GM19372 (cell line): ENCODE data around the gene CYTH1.
A peak's percentile ranks its signal among the peaks of the same experiment; 100 is the strongest.

ENCODE experiments used
- ATAC-seq: cut with Tn5 transposase; IDR thresholded peaks from one replicate; pipeline ENCODE4 v1.9.1; 2021; ENCODE audit warnings: mild to moderate bottlenecking, low read depth, moderate library complexity; ENCODE audit not compliant: unreplicated experiment

CYTH1 gene

DNA sequence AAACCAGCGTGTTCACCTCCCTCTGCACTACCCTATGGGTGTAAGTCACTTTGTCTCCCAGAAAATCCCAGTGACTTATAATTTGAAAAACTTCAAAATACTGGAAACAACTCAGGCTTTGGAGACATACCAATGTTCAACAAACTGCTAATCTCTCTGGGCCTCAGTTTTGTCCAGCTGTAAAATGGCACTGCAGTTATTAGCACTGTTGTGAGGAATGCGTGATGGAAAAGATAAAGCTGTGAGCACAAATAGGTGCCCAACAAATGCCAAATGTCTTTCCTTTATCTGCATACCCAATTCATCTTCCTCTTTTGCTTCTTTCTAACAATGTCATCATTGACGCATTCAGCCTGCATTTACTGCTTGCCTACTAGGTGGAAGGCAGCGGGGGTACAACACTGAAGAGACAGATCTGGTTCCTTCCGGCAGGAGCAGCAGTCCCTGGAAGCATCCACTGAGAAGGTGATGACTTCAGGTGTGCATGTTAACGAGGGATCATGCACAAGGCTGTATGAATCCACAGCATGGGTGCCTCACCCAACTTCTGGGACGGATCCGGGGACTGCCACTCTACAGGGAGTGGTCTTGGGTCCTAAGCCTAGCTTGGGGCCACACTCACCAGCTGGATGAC, 63.4 kb downstream of the CYTH1 start:
- no peak for ATAC-seq

DNA sequence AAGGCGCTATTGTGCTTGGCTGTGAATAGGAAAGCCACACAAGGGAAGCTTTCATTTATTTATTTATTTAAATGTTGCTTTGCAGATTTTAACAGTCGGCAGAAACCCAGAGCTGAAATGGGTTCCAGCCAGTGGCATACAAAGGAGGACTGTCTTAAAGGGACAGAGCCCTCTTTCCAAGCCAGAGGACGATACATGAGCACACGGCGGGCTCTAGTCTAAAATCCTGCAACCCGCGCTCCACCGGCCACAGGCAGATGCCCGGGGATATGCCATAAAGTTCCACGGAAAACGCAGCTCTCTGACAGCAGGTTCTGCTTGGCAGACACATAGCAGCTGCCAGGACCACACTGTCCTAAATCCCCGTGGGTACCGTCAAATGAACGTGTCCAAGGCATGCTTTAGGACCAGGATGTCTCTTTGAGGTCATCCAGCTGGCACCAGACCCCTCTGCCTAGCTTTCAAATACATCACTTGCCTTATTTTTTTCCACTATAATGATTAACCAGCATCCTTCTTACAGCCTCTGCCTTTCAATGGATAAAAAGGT, 64.6 kb downstream of the CYTH1 start:
- no peak for ATAC-seq

DNA sequence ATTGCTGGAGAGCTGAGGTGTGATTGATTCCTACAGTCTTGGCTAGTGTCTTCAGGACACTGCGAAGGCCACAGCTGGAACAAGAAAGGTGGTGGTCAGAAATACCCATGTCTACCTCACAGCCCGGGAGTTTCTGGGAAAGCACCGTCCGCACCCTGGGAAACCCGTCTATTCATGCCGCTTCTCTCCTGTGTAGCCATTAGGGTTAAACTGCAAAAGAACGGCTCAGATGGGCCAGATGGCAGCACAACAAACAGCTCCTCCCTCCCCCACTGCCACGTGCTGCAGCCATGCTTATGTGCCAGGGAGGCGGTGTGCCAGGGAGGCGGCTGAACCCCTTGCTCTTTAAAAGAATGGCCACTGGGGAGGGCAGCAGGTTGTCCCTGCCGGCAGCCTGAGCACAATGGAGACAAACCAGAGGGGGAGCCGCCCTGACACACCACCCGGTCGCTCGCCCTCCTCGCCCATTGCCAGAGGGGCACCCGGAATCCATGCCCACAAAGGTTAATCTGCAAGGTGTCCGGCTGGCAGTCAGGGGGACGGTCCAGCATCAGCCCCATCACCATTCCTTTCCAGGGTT, 65.2 kb downstream of the CYTH1 start:
- no peak for ATAC-seq

DNA sequence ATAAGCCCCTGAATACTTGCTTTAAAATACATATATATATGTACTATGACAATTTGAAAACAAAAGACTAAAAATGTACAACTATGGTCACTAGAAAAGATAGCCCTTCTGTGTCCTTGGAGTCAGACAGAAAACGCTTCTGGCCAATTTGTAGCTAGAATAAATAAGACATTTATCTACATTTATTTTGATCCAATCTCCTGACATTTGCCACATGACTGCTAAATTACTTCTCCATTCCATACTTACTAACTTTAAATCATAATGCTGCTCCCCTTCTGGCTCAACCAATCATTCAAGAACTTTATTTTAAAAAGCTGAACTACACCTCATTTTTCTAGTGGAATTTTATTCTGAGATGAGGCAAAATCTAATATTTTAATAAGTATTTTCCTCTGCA, 65.8 kb downstream of the CYTH1 start:
- ATAC-seq, result no peak

DNA sequence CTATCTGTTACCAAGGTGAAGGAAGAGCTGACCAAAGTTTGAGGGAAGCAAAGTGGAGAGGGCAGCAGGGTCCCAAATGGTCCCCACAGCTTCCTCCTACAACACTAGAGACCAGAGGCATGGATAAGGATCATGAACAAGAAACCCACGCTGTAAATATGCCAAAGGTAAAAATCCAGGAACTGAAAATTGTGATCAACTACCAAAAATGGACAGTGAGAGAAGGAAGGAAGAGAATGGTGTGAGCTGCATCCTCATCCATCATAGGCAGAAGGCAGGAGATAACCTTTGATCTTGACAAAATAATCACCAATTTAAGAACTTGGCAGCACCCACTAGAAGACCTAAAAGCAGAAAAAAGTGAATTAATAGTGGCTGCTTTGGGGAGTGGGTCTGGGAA, 66.2 kb downstream of the CYTH1 start:
- ATAC-seq, result no peak

DNA sequence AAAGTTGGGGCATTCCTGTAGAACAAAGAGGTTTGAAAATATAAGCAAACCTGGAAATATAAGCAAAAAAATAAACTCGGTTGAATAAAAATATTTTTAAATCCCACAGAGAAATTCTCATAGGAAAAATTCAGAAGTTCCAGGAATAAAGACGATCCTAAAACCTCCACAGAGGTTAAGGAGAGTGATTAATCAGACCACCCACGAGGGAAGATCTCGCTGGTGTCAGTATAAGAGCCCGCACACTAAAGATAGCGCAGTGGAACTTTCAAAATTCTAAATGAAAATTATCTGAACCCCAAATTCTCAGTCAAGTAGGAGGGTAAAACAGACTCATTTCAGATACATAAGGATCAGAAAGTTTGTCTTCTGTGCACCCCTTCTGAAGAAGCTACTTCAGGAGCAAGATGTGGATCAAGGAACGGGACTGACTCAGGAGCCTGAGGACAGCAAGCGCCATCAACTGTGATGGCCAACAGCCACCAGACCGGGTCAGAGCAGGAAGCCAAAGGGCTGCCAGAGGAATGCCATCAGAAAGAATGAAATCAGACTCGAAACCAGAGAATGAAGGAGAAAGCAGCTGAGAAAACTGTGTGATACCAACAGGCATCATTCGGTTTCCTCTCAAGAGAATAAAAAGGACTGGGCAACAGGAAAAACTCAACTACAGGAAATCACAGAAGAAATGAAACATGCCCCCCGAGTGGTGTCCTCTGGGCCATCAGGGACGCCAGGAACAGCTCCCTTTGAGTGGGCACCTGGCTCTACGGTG, 66.9 kb downstream of the CYTH1 start:
- no peak for ATAC-seq

DNA sequence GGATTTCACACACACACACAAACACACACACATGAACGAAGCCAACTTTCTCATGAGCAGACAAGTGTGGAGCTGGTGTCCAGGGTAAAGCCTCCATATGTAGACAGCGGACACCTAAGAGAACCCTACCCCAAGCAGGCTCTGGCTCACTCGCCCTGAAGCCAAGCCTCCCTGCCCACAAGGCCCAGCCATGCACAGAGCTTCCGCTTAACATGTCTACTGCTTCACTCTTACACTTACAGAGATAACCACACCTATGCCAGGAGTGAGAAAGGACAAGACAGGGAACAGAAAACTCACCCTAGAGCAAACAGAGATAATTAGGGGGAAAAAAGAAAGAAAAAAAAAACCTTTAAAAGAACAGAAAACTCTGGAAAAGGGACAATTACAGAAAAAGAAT, 67.5 kb downstream of the CYTH1 start:
- ATAC-seq, result no peak

DNA sequence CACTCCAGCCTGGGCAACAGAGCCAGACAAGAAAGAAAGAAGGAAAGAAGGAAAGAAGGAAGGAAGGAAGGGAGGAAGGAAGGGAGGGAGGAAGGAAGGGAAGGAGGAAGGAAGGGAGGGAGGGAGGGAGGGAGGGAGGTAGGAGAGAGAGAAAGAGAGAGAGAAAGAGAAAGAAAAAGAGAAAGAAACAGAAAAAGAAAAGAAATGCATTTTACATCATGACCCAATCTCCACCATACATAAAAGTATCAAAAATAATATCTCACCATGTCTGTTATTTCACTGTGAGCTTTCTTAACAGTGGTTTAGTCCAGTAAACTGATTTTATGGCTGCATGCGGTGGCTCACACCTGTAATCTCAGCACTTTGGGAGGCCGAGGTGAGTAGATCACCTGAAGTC, 70.0 kb downstream of the CYTH1 start:
- no peak for ATAC-seq

DNA sequence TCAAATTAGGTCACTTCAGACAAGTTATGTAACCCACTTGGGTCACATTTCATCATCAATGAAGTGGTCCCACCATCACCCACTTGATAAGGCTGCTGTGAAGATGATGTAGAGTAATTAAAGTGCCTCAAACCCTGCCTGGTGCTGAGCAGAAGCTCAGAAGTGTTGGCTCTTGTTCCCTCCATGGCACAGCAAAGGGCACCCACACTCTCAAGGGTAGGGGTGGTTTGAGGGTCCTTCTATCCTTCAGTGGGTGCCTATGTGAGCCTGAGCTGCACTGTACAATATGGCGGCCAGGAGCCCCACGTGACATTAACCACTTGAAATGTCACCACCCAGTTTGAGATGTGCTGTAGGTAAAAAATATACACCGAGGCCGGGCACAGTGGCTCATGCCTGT, 71.5 kb downstream of the CYTH1 start:
- no peak for ATAC-seq

DNA sequence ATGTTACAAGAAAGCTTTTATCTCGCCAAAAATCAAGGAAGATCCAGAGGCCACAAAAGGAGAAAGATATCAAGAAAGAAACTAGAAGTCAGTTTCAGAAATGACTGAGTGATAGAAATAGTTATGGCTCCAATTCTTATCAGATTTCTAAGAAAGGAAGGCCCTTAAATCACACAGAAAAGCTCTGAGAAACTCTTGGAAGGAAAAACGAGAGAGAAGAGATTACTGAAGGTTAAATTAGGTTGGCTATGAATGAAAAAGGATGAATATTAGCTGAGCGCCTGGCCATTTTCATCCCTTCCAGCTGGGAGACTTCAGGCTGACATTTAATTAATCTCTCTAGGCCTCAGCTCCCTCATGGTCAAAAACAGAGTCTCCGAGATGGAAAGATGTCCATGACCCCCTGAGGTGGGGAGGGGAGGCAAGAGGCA, 72.3 kb downstream of the CYTH1 start:
- no peak for ATAC-seq

DNA sequence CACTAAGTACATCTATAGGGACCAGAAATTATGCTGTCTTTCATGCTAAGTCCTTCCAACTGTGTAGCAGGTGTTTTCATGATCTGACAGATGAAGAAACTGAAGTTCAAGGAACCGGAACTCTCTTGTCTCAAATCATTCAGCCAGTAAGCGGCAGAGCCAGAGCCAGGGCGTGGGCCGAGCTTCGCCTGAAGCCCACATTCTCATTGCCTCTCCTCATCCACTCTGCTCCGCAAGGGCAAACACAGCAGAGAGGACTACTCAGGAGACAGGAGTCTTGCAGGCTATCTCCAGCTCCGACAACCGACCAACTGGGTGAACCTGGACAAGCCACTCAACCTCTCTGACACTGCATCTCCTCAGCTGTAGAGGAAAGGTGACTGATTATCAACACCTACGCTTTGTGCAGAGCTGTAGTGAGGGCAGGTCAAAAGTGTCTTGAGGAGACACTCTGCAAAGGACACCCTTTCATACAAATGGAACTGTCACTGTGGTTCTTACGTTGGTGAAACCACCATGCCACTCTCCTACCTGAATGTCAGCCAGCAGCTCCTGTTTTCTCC, 72.9 kb downstream of the CYTH1 start:
- peak; percentile 50 for ATAC-seq

DNA sequence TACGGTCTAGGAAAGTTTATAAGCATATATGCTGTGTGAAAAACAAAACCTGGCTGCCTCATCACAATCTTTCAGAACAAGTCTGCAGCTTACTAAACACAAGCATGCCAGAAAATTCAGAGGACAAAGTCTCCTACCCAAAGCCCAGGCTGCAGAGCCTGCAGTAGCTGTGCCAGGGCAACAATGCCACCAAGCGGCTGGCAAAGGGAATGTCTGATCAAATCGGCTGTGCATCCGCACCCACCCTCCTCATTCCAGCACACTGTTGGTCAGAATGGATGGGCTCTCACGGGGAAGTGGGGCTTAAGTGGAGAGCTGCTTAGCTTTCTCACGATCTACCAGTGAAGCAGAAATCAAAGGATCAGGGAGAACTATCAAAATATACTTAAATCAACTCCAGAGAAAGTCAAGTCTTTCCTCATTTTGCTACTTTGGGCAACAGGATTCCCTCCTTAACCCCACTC, 73.5 kb downstream of the CYTH1 start:
- ATAC-seq, result no peak

DNA sequence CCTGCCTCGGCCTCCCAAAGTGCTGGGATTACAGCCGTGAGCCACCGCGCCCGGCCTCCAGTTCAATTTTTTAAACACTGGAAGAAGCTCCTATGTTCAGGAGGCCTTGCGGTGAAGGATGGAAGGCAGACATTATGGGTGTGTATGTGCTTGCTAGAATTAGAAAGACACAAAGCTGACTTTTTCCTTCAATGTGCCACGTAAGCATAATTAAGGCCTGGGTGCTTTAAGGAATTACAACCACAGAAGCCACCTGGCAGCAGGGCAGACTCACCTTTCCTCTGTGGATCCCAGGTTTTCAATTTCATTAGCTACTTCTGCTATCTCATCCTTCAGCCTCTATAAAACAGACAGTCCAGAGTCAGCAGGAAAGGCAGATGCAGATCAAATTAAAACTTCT, 74.2 kb downstream of the CYTH1 start:
- ATAC-seq, result no peak

DNA sequence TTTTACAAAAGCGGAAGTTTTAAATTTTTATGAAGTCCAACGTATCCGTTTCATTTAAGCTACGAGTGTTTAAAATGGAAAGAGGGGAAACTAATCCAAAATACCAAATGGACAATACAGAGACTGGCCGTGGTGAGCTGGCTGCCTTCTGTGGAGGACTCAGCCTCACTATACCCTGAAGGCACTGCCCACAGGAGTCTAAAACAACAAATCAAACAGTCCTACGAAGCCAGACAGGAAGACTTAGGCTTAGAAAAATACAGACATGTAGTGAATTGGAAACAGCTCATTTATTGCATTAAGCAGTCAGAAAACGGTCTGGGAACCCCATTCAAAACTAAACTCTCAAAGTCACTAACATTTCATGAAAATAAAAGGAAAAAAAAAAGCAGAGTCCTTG, 75.1 kb downstream of the CYTH1 start:
- no peak for ATAC-seq

DNA sequence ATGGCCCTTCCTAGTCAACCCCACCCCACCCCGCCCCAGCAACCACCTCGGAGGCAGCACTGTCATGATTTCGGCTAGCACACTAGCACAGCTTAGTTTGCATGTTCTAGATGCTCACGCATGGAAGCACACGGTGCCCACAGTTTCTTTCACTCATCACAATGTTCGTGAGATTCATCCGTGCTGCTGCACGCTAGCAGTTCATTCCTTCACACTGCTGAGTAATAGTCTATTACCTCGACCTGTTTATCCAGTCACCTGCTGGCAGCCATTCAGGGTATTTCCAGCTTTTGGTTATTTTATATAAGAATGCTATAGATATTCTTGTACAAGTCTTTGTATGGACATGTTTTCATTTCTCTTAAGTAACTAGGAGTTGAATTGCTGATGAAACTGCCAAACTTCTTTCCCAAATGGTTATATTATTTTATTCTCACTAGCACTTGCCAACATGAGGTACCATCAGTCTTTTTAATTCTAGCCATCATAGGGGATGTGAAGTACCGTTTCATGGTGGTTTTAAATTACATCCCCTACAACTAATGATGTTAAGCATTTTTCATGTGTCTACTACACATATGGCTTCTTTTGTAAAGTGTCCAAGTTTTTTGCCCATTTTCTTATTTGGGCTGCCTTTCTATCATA, 75.7 kb downstream of the CYTH1 start:
- ATAC-seq, result no peak

DNA sequence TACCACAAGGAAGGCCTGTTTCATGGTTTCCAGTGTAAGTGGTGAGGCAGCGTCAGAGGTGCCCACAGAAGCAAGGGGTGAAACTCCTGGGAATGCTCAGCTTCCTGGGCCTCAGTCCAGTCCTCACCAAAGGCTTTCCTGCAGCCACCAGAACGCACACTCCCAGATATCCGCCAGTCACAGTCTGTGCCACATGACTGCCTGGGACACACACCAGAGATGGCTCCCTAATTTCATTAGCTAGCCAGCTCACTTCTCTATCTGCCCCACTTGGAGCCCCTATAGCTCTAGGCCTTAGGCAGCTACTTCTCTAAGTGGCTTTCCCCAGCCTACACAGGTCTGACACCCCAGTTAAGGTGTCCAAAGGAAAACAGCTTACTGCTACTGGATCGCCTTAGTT, 77.0 kb downstream of the CYTH1 start:
- no peak for ATAC-seq

DNA sequence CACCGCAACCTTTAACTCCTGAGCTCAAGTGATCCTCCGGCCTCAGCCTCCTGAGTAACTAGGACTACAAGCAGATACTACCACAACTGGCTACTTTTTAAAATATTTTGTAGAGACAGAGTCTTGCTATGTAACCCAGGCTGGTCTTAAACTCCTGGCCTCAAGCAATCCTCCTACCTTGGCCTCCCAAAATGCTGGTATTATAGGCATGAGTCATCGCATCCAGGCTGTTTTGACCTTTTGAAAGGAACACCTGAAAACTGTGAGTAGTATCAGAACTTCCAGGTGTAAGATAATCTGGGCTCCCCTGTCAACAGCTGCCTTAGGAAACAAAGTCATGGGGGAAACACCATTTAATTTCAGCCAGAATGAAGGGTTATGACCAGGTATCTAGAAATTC, 77.5 kb downstream of the CYTH1 start:
- no peak for ATAC-seq

DNA sequence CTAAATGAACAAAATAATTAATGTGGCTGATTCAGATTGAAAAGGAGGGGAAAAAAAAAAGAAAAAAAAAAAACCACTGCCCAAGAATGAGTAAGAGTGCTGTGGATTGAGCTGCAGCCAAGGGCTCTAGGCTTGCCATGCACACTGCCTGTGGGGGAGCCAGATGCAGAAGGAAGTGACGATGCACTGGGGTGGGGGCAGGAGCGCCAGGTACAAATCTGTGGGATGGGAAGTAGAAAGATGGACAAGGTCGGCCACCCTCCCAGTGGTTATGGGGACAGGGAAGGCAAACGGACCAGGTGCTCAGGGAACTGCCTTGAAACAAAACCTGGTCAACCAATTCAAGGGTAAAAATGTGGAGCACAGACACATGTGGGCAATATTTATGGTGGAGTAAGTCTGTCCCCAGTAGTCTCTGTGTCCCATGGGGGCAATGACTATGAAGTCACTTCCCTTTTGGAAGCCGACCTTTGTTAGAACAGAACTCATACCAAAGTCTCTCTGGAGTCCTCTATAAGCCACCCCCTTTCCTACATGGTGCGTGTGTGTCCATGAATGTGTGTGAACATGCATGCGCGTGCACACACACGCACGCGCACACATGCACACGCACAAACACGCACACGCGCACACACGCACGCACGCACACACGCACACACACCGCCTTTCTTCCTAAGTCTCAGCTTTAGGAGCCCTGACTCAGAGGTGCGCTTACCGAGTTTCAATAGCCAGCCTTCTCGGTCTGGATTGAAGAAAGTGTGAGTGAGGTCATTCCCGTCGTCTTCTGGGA, 84.3 kb downstream of the CYTH1 start:
- no peak for ATAC-seq

DNA sequence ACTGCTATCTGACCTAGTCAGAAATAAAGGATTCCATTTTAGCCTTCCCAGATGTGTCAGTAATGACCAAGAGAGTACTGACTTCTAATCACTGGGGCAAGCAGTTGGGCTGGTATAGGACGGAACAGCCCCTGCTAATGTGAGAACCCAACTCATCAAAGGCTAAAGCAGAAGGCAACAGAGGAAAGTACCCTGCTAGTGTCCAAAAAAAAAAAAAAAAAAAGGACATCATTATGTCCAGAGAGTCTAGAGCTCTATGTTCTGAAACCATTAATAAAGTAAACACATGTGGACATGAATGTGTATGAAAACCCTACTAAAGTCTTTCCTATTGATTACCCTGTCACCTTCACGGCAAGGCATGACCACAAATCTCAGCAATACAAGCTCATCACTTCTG, 85.0 kb downstream of the CYTH1 start:
- no peak for ATAC-seq
